Measurements from ENCODE around the gene RUFY4.

DNA sequence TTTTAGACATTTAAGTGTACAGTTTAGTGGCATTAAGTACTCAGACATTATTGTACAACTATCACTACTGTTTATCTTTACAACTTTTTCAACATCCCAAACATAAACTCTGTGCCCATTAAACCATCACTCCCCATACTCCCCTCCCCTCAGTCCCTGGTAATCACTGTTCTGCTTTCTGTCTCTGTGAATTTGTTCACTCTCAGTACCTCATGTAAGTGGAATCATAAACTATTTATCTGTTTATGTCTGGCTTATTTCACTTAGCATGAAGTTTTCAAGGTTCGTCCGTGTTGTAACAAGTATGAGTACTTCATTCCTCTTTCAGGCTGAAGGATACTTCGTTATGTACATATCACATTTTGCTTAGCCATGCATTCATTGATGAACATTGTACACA, 9.8 kb upstream of the RUFY4 start:
- TF ChIP-seq CTCF (optimal IDR thresholded peaks at IDR 0.05 in 1 of 3, IDR thresholded peaks at IDR 0.05 in 1 of 3, conservative IDR thresholded peaks at IDR 0.05 in 1 of 3; ENCODE audit: extremely low read depth in 1 of 3, insufficient read depth in 2 of 3, low read length in 3 of 3) (no peak), EZH2 (IDR thresholded peaks at IDR 0.05; ENCODE audit: low read length) (no peak)
